Osteocyte (in vitro differentiated cells): ENCODE measurements around the gene CCNG2. TPM values are rescaled to one million over a fixed set of nuclear protein-coding genes. Genes with fewer than 3 reads are reported as not detected.

Source experiments
- DNase-seq: peaks from one replicate; pipeline ENCODE4 v3.0.0; 2021; ENCODE audit warnings: mixed read lengths; ENCODE audit not compliant: unreplicated experiment; ENCODE audit errors: extremely low spot score
- H3K27ac Mint-ChIP-seq: one replicate; pipeline ENCODE4 v1.8.0; 2021; ENCODE audit warnings: mild to moderate bottlenecking, mixed read lengths; ENCODE audit not compliant: unreplicated experiment
- H3K27me3 Mint-ChIP-seq: one replicate; pipeline ENCODE4 v1.8.0; 2021; ENCODE audit warnings: mixed read lengths; ENCODE audit not compliant: unreplicated experiment
- H3K36me3 Mint-ChIP-seq: one replicate; pipeline ENCODE4 v1.8.0; 2021; ENCODE audit warnings: mixed read lengths; ENCODE audit not compliant: unreplicated experiment
- H3K4me1 Mint-ChIP-seq: one replicate; pipeline ENCODE4 v1.8.0; 2021; ENCODE audit warnings: mixed read lengths; ENCODE audit not compliant: unreplicated experiment
- H3K4me3 Mint-ChIP-seq: one replicate; pipeline ENCODE4 v1.8.0; 2021; ENCODE audit warnings: mild to moderate bottlenecking, moderate library complexity, mixed read lengths; ENCODE audit not compliant: unreplicated experiment
- H3K9me3 Mint-ChIP-seq: one replicate; pipeline ENCODE4 v1.8.0; 2021; ENCODE audit warnings: mixed read lengths; ENCODE audit not compliant: unreplicated experiment
- total RNA-seq: library from RNA; stranded (reverse); gene quantifications from 2 replicates; pipeline ENCODE4 v1.2.1, GENCODE V29; 2021
- TF ChIP-seq, protein P1 (sequence below): fragments of 200-600 bp; sonication (generic); IDR thresholded peaks from 2 replicates; pipeline ENCODE4 v1.5.0; 2021; ENCODE audit warnings: antibody characterized with exemption, mild to moderate bottlenecking, moderate library complexity

Gene CCNG2
- total RNA-seq, 1 donor from 2014 or later: 73.3 TPM

DNA sequence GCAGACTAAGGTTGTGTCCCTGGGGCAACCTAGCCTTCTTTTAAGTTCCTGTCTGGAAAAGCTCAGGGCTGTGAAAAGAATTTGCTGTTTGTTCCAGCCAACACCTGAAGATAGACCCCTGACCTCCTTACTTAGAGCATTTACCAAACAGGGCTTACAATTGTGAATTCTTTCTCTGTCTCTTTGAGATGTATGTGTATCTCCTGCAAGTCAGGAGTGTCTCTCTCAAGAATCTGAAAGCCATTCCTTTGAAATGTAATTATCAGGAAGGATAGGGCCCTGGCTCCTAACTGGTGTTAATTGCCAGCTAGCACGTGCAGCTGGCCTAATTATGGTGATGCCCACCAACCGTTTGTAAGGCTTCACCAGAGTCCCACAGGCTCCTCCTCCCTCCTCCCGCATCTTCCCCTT is 18.2 kb downstream of the CCNG2 start:
- H3K27me3 Mint-ChIP-seq: peaks cover 9% of the 10 kb centered on the region
- H3K27ac Mint-ChIP-seq: no peak overlapping the region
- H3K4me1 Mint-ChIP-seq: peaks cover 16% of the 10 kb centered on the region
- TF ChIP-seq, protein P1, sequence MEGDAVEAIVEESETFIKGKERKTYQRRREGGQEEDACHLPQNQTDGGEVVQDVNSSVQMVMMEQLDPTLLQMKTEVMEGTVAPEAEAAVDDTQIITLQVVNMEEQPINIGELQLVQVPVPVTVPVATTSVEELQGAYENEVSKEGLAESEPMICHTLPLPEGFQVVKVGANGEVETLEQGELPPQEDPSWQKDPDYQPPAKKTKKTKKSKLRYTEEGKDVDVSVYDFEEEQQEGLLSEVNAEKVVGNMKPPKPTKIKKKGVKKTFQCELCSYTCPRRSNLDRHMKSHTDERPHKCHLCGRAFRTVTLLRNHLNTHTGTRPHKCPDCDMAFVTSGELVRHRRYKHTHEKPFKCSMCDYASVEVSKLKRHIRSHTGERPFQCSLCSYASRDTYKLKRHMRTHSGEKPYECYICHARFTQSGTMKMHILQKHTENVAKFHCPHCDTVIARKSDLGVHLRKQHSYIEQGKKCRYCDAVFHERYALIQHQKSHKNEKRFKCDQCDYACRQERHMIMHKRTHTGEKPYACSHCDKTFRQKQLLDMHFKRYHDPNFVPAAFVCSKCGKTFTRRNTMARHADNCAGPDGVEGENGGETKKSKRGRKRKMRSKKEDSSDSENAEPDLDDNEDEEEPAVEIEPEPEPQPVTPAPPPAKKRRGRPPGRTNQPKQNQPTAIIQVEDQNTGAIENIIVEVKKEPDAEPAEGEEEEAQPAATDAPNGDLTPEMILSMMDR: no peak
- peaks cover 8% of the 10 kb centered on the region for H3K36me3 Mint-ChIP-seq
- no peaks in the 10 kb centered on the region for H3K9me3 Mint-ChIP-seq
- no peak for DNase-seq
- no peak overlapping the region for H3K4me3 Mint-ChIP-seq

DNA sequence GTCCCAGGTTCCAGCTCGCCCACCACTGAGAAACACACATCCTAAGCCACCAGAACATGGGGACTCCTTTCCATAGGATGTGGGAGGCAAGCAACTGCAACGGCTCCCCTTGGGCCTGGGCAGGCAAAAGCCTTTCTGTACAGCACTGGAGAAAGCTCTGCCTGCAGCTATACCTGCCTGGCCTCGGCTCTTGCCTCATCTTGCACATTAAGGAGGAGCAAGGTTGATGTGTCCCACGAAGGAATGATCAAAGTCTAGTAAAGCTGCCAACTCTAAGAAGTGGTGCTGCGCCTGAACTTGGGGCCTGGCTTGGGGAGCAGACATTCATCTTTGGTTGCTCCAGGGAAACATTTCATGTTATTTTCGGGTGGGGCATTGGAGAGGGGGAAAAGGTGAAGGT is 19.6 kb downstream of the CCNG2 start:
- no peak for DNase-seq
- H3K27ac Mint-ChIP-seq: no peak overlapping the region
- H3K4me3 Mint-ChIP-seq: no peak overlapping the region
- H3K4me1 Mint-ChIP-seq: peaks cover 14% of the 10 kb centered on the region
- H3K36me3 Mint-ChIP-seq: no peaks in the 10 kb centered on the region
- no peaks in the 10 kb centered on the region for H3K9me3 Mint-ChIP-seq
- peaks cover 12% of the 10 kb centered on the region for H3K27me3 Mint-ChIP-seq
- TF ChIP-seq, protein P1: no peak

DNA sequence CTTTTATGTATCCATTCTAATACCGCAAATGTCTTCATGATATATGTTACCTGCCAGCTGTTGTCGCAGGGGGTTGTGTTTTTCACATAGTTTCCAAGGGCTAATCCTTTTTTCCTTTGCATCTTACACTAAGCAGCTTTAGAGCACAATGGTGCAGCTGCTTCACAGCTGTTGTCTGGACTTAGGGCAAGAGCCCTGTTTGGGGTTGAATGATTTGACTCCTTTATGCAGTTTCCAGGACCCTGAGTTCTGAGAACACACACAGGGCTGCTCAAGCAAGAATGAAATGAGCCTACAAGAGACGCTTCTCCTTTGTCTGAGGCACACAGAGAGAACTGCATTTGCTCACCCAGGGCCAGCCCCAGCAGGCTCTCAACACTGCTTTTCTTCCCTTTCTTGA is 20.2 kb downstream of the CCNG2 start:
- Mint-ChIP-seq H3K9me3 (no peaks in the 10 kb centered on the region), H3K36me3 (no peaks in the 10 kb centered on the region), H3K27ac (no peak overlapping the region), H3K27me3 (peaks cover 12% of the 10 kb centered on the region), H3K4me3 (no peak overlapping the region), H3K4me1 (peaks cover 9% of the 10 kb centered on the region)
- no peak for DNase-seq
- TF ChIP-seq, protein P1: no peak

DNA sequence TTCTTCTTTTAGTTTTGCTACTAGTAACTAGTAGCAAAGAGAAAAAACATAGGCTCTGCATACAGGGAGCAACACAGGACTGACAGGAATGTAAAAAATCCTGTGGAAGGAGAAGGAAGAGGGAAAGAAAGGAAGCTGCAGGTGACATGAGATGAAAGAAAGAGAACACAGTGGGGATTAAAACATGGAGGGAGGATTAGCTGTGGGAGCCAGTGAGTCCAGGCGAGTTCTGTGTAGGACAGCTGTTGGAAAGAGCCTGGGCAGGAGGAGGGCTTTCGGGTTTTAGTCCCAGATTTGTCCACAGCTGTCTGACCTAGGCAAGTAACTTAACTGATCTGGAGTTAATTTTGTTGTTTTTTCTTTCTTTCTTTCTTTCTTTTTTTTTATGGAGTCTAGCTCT is 21.6 kb downstream of the CCNG2 start:
- Mint-ChIP-seq H3K9me3 (no peaks in the 10 kb centered on the region), H3K4me3 (no peak overlapping the region), H3K27ac (no peak overlapping the region), H3K4me1 (peaks cover 2% of the 10 kb centered on the region), H3K27me3 (peaks cover 20% of the 10 kb centered on the region), H3K36me3 (no peaks in the 10 kb centered on the region)
- no peak for DNase-seq
- TF ChIP-seq, protein P1: no peak

DNA sequence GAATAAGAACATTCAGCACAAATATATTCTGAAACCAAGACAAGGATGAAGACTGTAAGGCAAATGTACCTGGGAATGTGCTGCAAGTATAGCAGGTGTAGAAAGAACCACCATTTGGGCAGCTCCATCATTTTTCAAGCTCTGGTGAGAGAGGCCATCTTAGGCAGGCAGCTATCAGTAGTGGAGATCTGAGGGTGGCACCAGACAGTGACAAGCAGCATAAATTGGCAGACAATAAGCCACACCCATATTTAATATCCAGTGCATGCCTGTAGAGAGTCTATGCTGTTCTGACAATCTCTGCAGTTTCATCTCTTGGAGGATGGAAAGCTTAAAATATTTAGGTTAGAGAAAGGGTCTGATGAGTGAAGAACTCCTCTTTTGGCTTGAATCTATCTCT is 22.5 kb downstream of the CCNG2 start:
- Mint-ChIP-seq H3K9me3 (no peaks in the 10 kb centered on the region), H3K4me3 (no peak overlapping the region), H3K36me3 (no peaks in the 10 kb centered on the region), H3K4me1 (no peaks in the 10 kb centered on the region), H3K27ac (no peak overlapping the region), H3K27me3 (peaks cover 30% of the 10 kb centered on the region)
- no peak for DNase-seq
- TF ChIP-seq, protein P1: no peak
